ENCODE data around the gene GALNS. TPM values are rescaled to one million over a fixed set of nuclear protein-coding genes. Genes with fewer than 3 reads are reported as not detected.

The GALNS gene
- total and polyA plus RNA-seq, 9 donors = 14.0 to 40.4 (median 21.6) TPM

GRCh38 chr16:88881007-88881615, 24.4 kb upstream of the GALNS start:
- 19 to 49% (median 25%) methylated on average over 31 to 46 of the region's 46 CpGs for WGBS, 3 donors
- no peaks in the 10 kb centered on the region for H3K4me1 ChIP-seq (ENCODE audit: insufficient read depth)
- H3K4me3 ChIP-seq = no peak overlapping the region
- H3K27ac ChIP-seq = no peak overlapping the region
- no peaks in the 10 kb centered on the region for H3K27me3 ChIP-seq
- TF ChIP-seq CTCF (IDR thresholded peaks at IDR 0.05) (no peak), POLR2A (IDR thresholded peaks at IDR 0.05) (no peak), EP300 (IDR thresholded peaks at IDR 0.05) (no peak)
- DNase-seq = no peak
- intact Hi-C loops (cut with DNase I) = no loop called here
- no peaks in the 10 kb centered on the region for H3K9me3 ChIP-seq
- no peaks in the 10 kb centered on the region for H3K36me3 ChIP-seq

GRCh38 chr16:88880226-88881006, 23.7 kb upstream of the GALNS start:
- DNase-seq = no peak
- WGBS, 3 donors = 28 to 39% (median 32%) methylated on average over 32 to 36 of the region's 36 CpGs
- H3K36me3 ChIP-seq = no peaks in the 10 kb centered on the region
- no peak overlapping the region for H3K4me3 ChIP-seq
- H3K4me1 ChIP-seq (ENCODE audit: insufficient read depth) = no peaks in the 10 kb centered on the region
- H3K27me3 ChIP-seq = no peaks in the 10 kb centered on the region
- H3K9me3 ChIP-seq = no peaks in the 10 kb centered on the region
- no peak for TF ChIP-seq EP300 (IDR thresholded peaks at IDR 0.05)
- no peak for TF ChIP-seq CTCF (IDR thresholded peaks at IDR 0.05)
- no peak for TF ChIP-seq POLR2A (IDR thresholded peaks at IDR 0.05)
- intact Hi-C loops (cut with DNase I) = no loop called here
- H3K27ac ChIP-seq = no peak overlapping the region

- no peak for TF ChIP-seq EP300 (IDR thresholded peaks at IDR 0.05)
- no peak for TF ChIP-seq POLR2A (IDR thresholded peaks at IDR 0.05)
- TF ChIP-seq CTCF (IDR thresholded peaks at IDR 0.05) = no peak
- Histone ChIP-seq H3K9me3 (no peaks in the 10 kb centered on the region), H3K36me3 (no peaks in the 10 kb centered on the region), H3K27ac (no peak overlapping the region), H3K27me3 (no peaks in the 10 kb centered on the region), H3K4me1 (ENCODE audit: insufficient read depth) (no peaks in the 10 kb centered on the region), H3K4me3 (no peak overlapping the region)
- DNase-seq = no peak
- intact Hi-C loops (cut with DNase I) = no loop called here
- 50 to 67% (median 58%) methylated on average over 11 of the region's 11 CpGs for WGBS, 3 donors
Measured at GRCh38 chr16:88879788-88880055, 23.0 kb upstream of the GALNS start.

GRCh38 chr16:88878967-88879787, 22.4 kb upstream of the GALNS start:
- intact Hi-C loops (cut with DNase I) = no loop called here
- no peak for DNase-seq
- 87 to 91% (median 89%) methylated on average over 43 to 45 of the region's 45 CpGs for WGBS, 3 donors
- H3K27me3 ChIP-seq = no peaks in the 10 kb centered on the region
- H3K9me3 ChIP-seq = no peaks in the 10 kb centered on the region
- no peaks in the 10 kb centered on the region for H3K4me1 ChIP-seq (ENCODE audit: insufficient read depth)
- no peak for TF ChIP-seq POLR2A (IDR thresholded peaks at IDR 0.05)
- TF ChIP-seq CTCF (IDR thresholded peaks at IDR 0.05) = no peak
- H3K4me3 ChIP-seq = no peak overlapping the region
- H3K36me3 ChIP-seq = no peaks in the 10 kb centered on the region
- no peak overlapping the region for H3K27ac ChIP-seq
